CD1c-positive myeloid dendritic cell (primary cell): Measurements from ENCODE around the gene TRMT44.
A peak's percentile ranks its signal among the peaks of the same experiment; 100 is the strongest.
"Not testable (repeated sequence)": the region's sequence is repeated elsewhere in the genome, so short reads cannot be mapped to it uniquely, and the experiment has no call there.

ENCODE experiments used
- DNase-seq: peaks from one replicate; pipeline ENCODE4 v3.0.0-alpha.2; 2016; ENCODE audit errors: extremely low spot score

The TRMT44 gene

GRCh38 chr4:8468746-8469535 lies 28.4 kb downstream of the TRMT44 start:
- DNase-seq, result peak; percentile 52

GRCh38 chr4:8469550-8469949 lies 29.0 kb downstream of the TRMT44 start:
- no peak for DNase-seq

DNA sequence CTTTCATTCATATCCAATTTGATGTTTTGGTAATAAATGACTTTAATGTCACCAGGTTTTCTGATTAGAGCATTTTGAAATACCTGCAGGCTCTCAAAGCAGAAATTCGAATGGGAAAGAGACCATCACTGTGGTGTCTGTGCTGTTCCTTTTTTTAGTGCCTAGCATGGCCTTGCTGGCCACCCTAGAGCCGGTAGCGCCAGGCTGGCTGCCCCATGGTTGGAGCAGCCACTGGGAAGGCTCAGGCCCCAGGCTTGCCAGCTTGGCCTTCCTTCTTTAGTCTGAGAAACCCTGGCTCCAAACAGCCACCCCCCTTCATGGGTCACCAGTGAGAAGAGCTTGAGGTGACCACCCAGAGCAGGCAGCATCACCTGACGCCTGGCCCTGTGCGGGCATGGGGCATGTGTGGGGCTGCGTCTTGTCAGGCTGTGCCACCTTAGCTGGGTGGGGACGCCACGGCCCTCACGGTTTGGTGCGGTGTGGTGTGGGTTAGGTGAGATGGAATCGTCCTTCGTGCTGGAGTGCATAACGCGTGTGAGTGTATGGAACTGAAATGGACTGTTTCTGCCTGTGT lies 30.0 kb downstream of the TRMT44 start:
- DNase-seq, result no peak

- no peak for DNase-seq
Measured at GRCh38 chr4:8471211-8471875, 30.8 kb downstream of the TRMT44 start.

- DNase-seq, result no peak
Measured at GRCh38 chr4:8472158-8472688, 31.6 kb downstream of the TRMT44 start.

- DNase-seq, result no peak
Measured at GRCh38 chr4:8472689-8473197, 32.2 kb downstream of the TRMT44 start.

DNA sequence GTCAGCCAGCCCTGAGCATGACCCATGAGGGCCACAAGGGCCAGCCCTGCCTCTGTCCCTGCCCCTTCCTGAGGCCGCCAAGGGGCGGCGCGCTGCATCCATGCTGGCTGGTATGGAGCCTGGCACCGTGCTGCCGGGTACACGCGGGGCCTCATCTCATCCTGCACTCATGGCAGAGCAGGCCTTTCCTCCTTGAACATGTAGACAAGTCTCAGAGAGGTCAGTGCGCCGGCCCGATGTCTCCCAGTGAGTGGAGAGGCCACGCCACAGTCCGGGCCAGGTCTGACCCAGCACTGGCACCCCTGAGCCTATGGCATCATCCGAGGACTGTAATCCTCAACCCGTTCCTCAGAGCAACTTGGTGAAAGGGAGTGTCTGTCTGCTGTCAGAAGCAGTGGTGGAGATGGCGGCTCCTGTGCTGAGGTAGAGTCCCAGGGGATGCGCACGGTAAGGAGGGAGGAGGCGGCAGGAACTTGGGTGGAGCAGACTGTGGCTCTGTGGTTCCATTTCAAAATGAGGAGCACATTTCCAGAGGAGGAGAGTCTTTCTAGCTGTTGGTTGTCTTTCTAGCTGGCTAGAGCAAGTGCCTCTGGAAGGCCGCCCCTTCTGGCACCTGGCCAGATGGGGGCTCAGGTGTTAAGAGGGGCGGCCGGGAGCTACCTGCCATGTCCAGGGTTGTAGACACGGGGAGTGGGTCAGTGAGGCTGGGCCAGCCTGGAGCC lies 32.8 kb downstream of the TRMT44 start:
- DNase-seq, result no peak

DNA sequence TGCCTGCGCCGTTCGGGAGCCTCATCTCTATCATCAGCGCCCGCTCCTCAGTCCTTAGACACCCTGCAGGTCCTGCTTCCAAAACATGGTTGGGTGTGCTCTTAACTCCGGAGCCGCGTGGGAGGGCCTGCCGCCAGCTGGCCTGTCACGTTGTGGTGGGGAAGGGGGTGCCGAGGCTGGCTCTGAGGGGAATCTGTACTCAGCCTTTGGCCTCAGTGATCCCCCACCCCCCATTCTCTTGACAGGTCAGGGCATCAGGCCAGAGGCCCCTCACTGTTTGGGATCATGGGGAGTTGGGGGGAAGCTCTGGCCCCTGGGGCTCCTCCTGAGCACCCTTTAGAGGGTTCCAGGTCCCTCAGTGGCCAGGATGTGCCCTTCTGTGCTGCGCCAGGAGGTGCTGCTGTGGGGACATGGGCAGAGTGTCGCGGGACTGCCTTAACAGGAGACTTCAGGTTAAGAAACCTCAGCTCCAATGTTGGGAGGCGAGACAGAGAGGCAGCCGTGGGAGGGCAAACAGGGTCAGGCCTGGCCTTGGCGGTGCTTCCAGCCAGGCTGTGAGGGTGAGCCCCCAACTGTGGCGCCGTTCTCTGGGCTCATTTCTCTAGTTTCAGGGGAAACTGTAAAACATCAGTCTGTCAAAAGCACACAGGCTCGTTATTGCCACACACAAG lies 33.5 kb downstream of the TRMT44 start:
- DNase-seq, result no peak

- DNase-seq, result no peak
Measured at GRCh38 chr4:8474856-8475255, 34.3 kb downstream of the TRMT44 start.

DNA sequence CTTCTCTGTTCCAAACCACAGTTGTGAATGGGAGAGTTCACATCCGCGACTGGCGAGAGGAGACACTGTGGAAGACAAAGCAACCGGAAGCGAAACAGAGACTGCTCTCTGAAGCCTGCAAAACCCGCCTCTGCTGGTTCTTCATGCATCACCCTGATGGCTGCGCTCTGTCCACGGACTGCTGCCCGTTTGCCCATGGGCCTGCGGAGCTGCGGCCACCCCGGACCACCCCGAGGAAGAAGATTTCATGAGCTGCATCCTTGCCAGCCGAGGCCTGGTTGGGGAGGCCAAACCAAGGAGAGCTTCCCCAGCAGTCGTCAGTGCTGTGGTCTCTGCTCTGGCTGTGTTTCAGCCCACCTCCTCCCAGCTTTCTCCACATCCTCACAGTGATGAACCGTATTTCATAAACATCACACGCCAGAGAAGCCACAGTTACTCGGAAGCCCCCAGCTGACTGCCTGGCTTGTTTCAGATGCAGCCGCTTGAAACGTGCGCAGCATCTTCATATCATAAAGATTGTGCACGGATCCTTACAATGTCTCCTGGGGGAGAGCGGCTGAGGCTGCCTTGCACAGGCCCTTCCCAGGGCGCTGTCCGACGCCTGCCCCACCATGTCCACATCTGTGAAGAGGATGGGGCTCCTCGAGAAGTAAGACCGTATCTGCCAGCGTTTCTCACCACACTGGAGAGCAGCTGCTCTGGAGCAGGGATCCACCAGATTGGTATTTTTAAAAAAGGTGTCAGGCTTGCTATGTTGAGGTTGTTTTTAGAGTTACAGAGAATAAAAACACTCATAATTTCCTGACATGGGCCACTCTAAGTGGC lies 35.4 kb downstream of the TRMT44 start:
- DNase-seq, result no peak

- no peak for DNase-seq
Measured at GRCh38 chr4:8477095-8477635, 36.6 kb downstream of the TRMT44 start.

DNA sequence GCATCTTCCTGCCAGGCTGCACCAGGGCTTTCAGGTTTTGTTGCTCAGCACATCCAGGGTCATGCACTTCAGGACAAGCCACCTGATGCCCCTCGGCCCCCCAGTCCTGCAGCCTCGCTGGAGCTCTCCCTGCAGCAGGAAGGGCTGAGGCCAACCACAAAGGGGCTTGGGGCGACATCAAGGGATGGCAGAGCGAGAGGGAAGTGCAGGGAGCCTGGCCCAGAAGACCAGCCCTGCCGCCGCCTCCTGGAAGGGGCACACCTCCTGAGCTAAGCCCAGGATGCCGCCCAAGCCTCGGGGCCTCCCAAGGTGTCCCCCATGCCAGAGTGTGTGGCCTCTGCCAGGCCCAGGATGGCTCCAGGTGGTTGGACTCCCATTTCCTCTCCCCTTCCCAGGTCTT lies 37.1 kb downstream of the TRMT44 start:
- DNase-seq, result no peak

DNA sequence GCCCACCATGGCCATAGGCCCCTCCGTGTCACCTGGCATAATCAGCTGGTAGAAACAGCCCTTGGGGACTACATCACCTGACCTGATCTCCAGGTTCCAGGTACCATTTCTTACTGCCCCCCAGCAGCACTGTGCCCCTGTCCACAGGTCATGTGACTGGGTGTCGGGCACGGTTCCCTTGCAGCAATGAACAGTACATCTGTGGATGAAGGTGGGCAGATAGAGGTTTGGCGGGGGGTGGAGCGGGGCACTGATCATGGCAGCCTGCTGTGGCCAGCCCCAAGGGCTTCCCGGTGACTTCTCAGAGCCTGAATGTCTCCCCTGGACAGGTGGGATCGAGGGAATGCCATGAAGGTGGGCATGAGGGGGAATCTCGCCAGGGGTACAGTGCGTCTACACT lies 37.8 kb downstream of the TRMT44 start:
- no peak for DNase-seq

GRCh38 chr4:8478801-8479744 lies 38.5 kb downstream of the TRMT44 start:
- no peak for DNase-seq

- no peak for DNase-seq
Measured at GRCh38 chr4:8480221-8480620, 39.6 kb downstream of the TRMT44 start.

GRCh38 chr4:8486643-8487042 lies 46.1 kb downstream of the TRMT44 start:
- not testable (repeated sequence) for DNase-seq

- no peak for DNase-seq
Measured at GRCh38 chr4:8488791-8489369, 48.3 kb downstream of the TRMT44 start.

- not testable (repeated sequence) for DNase-seq
Measured at GRCh38 chr4:8491478-8491877, 50.9 kb downstream of the TRMT44 start.

GRCh38 chr4:8492174-8492573 lies 51.6 kb downstream of the TRMT44 start:
- no peak for DNase-seq
